Stimulated activated CD8-positive, alpha-beta memory T cell treated with anti-CD3 and anti-CD28 coated beads, Interleukin-15, amount 100 ng/mL, for 24 hours (primary cell): Measurements from ENCODE around the gene IPCEF1.
"Not testable (repeated sequence)": the region's sequence is repeated elsewhere in the genome, so short reads cannot be mapped to it uniquely, and the experiment has no call there.

Experiments
- DNase-seq: peaks from one replicate; pipeline ENCODE4 v3.0.0-alpha.2; 2020; ENCODE audit warnings: low read depth

The IPCEF1 gene

DNA sequence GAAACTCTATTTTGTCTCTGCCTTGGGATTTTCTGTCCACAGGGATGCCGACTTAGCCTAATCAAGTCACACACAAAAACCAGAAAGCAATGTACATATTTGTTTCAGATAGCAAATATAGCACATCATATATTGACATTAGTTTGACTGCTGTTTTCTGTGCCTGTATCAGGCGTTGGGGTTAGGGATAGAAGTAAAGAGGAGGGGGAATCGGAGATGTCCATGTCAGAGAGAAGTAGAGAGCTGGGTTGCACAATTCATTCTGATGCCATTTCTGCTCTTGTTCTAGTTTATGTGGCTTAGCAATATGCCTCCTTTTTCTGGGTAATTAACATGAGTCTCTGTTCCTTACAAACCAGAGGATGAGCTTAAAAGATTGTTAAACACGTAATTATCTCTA, 14.7 kb upstream of the IPCEF1 start:
- no peak for DNase-seq

GRCh38 chr6:154370545-154370944, 13.9 kb upstream of the IPCEF1 start:
- no peak for DNase-seq

DNA sequence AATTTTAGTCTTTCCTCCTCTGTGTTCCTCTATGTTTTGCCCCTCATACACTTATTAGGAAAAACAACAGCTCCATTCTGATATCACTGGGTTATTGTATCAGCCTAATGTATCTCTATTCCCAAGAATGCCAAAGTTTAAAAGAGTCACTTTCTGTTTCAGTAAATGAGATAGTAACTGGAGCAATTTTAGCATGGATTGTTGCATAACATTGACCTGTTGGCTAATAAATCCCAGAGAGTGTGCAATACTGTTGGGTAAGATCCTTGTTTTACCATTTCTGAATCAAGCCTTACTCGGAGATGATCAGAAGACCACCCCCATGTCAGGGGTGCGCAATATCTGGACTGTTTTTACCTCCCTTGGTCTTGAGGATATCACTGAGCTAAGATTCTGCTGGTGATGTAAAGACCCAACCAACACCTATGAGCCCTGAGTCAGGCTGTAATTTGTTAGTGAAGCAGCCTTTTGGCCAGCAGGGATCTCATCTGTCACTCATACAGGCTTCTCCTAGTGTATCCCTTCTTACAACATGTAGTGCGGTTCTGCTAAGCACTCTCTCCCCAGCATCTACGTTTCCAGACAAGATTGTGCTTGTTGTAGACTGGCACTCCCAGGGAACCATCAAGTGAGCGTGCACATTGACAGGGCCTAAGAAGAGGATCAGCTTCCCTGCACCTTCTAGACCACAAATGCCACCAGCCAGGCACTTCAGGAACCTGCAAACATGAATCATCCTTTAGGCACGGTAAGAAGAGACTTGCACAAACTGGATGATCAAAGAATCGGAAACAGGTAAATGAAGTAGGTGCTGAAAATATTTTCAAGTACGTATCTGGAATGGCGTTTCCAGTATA, 11.5 kb upstream of the IPCEF1 start:
- DNase-seq: no peak

DNA sequence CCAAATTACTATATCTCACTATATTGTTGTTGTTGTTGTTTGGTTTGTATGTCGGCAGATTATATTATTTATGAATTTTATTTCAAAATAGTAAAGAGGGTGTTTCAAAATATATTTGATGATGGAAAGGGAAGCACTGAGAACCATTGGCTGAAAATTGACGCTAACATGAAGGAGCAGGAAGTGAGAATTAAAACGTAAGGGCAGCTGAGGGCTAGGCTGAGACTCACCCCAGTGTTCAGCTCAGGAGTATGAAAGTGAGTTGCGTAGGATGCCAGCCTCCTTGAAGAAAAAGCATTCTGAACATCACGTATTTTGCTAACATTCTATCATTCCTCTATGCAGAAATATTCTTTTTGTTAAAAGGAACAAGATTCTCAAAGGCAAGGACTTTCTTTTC, 10.7 kb upstream of the IPCEF1 start:
- DNase-seq: no peak

DNA sequence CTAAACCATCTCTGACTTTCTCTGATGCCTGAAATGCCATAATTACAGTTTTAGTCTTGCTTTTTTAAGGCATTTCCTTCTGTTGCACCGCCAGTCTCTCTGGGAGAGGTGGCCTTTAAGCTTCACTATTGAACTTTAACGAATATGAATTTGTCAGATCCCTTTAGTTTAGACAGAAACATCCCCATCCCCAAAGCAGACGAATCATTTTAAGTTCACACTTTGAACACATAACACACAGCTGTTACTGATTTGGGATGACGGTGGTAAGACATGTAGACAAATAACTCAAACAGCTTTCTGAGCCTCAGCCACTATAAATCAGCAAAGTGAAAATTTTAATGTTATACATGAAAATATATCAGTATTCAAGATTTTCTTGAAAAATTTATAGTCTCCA, 7.2 kb upstream of the IPCEF1 start:
- no peak for DNase-seq

- DNase-seq: no peak
These were observed 4.9 kb upstream of the IPCEF1 start for GRCh38 chr6:154361476-154361875.

- no peak for DNase-seq
These were observed 3.9 kb upstream of the IPCEF1 start for GRCh38 chr6:154360476-154360875.

- no peak for DNase-seq
These were observed 3.1 kb upstream of the IPCEF1 start for GRCh38 chr6:154359679-154360078.

DNA sequence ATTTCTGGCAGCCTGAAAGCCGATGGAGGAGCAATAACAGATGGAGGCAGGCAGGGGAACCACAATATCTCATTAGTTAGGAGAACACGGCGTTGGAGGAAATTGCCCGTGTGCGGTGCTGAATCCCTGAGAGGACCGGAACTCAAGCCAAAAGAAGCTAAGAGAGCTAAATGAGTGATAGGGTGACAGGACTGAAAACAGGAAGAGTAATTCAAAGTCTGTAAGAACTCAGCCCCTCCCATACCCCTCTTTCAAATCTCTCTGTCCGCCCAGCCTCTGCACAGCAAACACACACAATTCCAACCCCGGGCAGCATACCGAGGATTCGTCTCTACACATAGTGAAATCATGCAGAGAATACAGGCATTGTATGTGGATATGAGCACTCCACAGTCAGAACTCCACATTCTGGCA, 2.6 kb upstream of the IPCEF1 start:
- DNase-seq: no peak

DNA sequence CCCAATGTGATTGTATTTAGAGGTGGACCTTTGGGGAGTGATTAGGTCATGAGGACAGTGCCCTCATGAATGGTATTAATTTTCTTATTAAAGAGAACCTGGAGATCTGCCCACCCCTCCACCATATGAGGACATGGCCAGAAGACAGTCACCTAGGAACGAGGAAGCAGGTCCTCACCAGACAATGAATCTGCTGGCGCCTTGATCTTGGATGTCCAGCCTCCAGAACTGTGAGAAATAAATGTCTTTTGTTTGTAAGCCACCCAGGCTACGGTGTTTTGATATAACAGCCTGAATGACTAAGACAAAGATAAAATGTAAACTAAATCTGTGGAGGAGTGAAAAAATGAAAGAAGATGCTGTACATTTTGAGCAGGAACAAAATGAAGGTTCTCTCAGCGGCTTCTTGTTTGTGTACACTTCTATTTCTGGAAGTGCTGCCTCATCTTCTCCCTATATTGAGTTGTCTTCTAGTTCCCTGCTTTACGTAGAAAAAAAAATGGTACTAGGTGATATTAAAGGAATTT, 1.5 kb upstream of the IPCEF1 start:
- DNase-seq: no peak

- DNase-seq: no peak
These were observed 490 bp downstream of the IPCEF1 start for GRCh38 chr6:154356113-154356512.

GRCh38 chr6:154354265-154354777, 2.3 kb downstream of the IPCEF1 start:
- DNase-seq: no peak

- DNase-seq: no peak
These were observed 3.0 kb downstream of the IPCEF1 start for GRCh38 chr6:154353626-154354025.

- DNase-seq: no peak
These were observed 3.6 kb downstream of the IPCEF1 start for GRCh38 chr6:154352898-154353585.

GRCh38 chr6:154350293-154350692, 6.3 kb downstream of the IPCEF1 start:
- no peak for DNase-seq

- DNase-seq: no peak
These were observed 8.6 kb downstream of the IPCEF1 start for GRCh38 chr6:154347981-154348380.

DNA sequence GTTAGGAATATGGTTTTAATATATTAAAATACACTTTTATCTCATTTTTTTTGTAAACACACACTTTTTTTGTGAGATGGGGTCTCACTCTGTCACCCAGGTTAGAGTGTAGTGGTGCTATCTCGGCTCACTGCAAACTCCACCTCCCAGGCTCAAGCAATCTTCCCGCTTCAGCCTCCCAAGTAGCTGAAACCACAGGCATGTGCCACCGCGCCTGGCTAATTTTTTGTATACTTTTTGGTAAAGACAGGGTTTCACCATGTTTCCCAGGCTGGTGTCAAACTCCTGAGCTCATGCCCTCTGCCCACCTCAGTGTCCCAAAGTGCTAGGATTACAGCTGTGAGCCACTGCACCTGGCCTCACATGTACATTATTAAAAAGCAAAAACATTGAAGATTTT, 10.8 kb downstream of the IPCEF1 start:
- no peak for DNase-seq

DNA sequence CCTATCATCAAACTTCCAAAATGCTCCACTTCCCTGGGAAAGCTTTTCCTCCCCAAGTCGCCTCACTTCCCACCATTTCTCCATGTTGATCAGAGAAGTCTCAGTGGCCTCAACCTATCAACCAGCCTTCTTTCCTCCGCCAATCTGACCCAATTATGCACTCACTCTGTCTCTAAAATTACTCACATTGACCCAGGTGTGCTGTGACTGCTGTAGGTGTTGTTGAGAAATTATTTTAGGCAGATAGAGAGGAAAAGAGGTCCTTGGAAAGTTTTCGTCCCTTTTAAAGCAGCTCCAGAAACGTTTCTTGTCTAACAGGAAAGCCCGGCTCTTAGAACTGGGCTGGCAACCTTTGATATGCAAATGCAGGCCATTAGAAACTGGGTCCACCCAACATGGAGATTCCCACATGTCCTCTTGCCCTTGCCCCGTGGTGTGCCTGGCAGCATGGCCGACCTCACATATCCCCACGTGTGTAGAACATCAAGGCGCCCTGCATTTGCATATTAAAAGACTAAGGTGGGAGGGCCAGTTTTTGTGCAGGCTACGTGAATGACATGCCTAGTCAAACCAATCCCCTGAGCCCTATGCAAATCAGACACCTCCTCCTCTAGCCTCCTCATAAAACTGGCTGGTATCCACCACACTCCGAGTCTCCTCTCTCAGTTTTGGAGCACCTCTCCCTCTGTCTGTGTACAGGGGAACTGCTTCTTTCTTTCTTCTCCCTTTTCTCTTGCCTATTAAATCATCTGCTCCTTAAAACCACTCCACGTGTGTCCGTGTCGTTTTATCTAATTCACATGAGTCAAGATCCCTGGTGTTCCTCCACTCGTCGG, 12.9 kb downstream of the IPCEF1 start:
- no peak for DNase-seq

DNA sequence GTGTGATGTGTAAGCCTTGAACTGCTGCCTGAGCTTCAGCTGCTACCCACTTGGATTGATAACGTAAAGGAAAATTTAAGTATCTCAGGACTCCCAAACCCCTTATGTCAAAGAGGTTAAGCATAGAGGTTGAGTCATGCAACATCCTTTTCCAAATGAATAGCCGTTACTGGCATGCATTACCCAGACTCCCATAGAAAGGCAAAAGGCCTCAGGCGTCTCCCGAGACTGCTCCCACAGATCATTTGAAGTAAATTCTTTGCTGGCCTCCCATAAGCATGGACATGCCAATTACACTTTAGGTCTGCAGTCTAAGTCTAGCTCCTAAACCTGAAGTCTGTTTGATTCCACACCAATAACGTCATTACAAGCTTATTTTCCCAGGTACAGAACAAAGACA, 14.7 kb downstream of the IPCEF1 start:
- DNase-seq: no peak

DNA sequence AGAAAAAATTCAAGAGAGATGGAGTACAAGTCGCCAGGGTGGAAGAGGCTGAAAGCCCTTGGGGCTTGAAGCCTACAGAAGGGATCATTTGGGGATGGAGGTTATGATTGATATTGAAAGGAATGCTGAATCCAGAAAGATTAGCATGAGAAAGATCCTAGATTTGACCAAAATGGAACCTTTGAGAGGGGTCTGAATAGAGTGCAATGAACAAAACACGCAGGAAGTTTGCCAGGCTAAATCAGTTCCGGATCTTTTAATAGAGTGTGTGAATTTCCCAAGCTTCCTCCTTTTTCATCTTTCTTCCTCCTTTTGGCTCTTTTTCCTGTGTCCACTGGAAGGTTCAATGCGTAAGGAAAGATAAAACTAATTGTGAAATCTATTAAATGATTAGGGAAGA, 15.3 kb downstream of the IPCEF1 start:
- DNase-seq: no peak

- DNase-seq: no peak
These were observed 19.1 kb downstream of the IPCEF1 start for GRCh38 chr6:154337406-154338005.

- not testable (repeated sequence) for DNase-seq
These were observed 22.5 kb downstream of the IPCEF1 start for GRCh38 chr6:154334147-154334546.
